GM23338 (cell line): ENCODE data around the gene NDUFB2. TPM values are rescaled to one million over a fixed set of nuclear protein-coding genes. Genes with fewer than 3 reads are reported as not detected.
A peak's percentile ranks its signal among the peaks of the same experiment; 100 is the strongest.

ENCODE experiments used
- ATAC-seq: fragments of 200-7000 bp; cut with Tn5 transposase; 3 replicates; pipeline ENCODE4 v1.9.1; 2020
- DNase-seq: peaks from one replicate; pipeline ENCODE4 v3.0.0-alpha.2; 2015; ENCODE audit warnings: low spot score
- H2AFZ ChIP-seq: fragments of 200-600 bp; sonication (generic); 2 replicates; pipeline ENCODE4 v1.8.0; 2016; ENCODE audit warnings: antibody characterized with exemption, mild to moderate bottlenecking, moderate library complexity
- H3F3A ChIP-seq: fragments of 200-600 bp; sonication (generic); replicated peaks from 2 replicates; pipeline ENCODE4 v1.8.0; 2017; ENCODE audit warnings: antibody characterized with exemption, mixed run types, low read depth
- H3K27ac ChIP-seq: fragments of 200-600 bp; sonication (generic); 2 replicates; pipeline ENCODE4 v1.6.1; 2016; ENCODE audit warnings: low read depth
- H3K27me3 ChIP-seq: fragments of 200-600 bp; sonication (generic); 2 replicates; pipeline ENCODE4 v1.8.0; 2016; ENCODE audit warnings: mild to moderate bottlenecking, mixed run types, moderate library complexity; ENCODE audit not compliant: insufficient read depth
- H3K36me3 ChIP-seq: fragments of 200-600 bp; sonication (generic); 2 replicates; pipeline ENCODE4 v1.8.0; 2016; ENCODE audit warnings: mild to moderate bottlenecking; ENCODE audit not compliant: insufficient read depth
- H3K4me1 ChIP-seq: fragments of 200-600 bp; sonication (generic); 2 replicates; pipeline ENCODE4 v1.8.0; 2016; ENCODE audit warnings: mild to moderate bottlenecking, moderate library complexity; ENCODE audit not compliant: insufficient read depth
- H3K4me2 ChIP-seq: fragments of 200-600 bp; sonication (generic); 2 replicates; pipeline ENCODE4 v1.7.1; 2017; ENCODE audit warnings: mixed run types
- H3K4me3 ChIP-seq: fragments of 200-600 bp; sonication (generic); 2 replicates; pipeline ENCODE4 v1.6.1; 2016; ENCODE audit warnings: mixed run types
- H3K79me2 ChIP-seq: fragments of 200-600 bp; sonication (generic); replicated peaks from 2 replicates; pipeline ENCODE4 v1.8.0; 2017; ENCODE audit warnings: mild to moderate bottlenecking; ENCODE audit not compliant: insufficient read depth
- H3K9me2 ChIP-seq: fragments of 200-600 bp; sonication (generic); 2 replicates; pipeline ENCODE4 v1.8.0; 2017; ENCODE audit not compliant: insufficient read depth
- H4K20me1 ChIP-seq: fragments of 200-600 bp; sonication (generic); replicated peaks from 2 replicates; pipeline ENCODE4 v1.8.0; 2017; ENCODE audit warnings: mild to moderate bottlenecking; ENCODE audit not compliant: insufficient read depth
- H3K27ac Mint-ChIP-seq: 2 replicates; pipeline ENCODE4 v1.8.0; 2020; ENCODE audit warnings: inconsistent platforms, mild to moderate bottlenecking, moderate library complexity, mixed read lengths
- H3K27me3 Mint-ChIP-seq: 3 replicates; pipeline ENCODE4 v1.8.0; 2022; ENCODE audit warnings: low read depth, mild to moderate bottlenecking, moderate library complexity, mixed read lengths, inconsistent platforms; ENCODE audit not compliant: insufficient read depth, poor library complexity
- H3K36me3 Mint-ChIP-seq: 3 replicates; pipeline ENCODE4 v1.8.0; 2021; ENCODE audit warnings: low read depth, mild to moderate bottlenecking, inconsistent platforms, moderate library complexity, mixed read lengths
- H3K4me1 Mint-ChIP-seq: 3 replicates; pipeline ENCODE4 v1.8.0; 2020; ENCODE audit warnings: mild to moderate bottlenecking, inconsistent platforms, mixed read lengths
- H3K4me3 Mint-ChIP-seq: 3 replicates; pipeline ENCODE4 v1.8.0; 2021; ENCODE audit warnings: moderate library complexity, mild to moderate bottlenecking, inconsistent platforms, mixed read lengths
- H3K9me3 Mint-ChIP-seq: 3 replicates; pipeline ENCODE4 v1.8.0; 2020; ENCODE audit warnings: moderate library complexity, mild to moderate bottlenecking, inconsistent platforms, mixed read lengths
- CREB1 ChIP-seq: fragments of 250-450 bp; sonication (Bioruptor Pico); IDR thresholded peaks from 2 replicates; pipeline ENCODE4 v1.5.0; 2020; ENCODE audit warnings: low read depth, mild to moderate bottlenecking, moderate library complexity
- CTCF ChIP-seq, 2 experiments: fragments of 200-600 bp in 1 of 2; sonication (generic) in 1 of 2; conservative IDR thresholded peaks; 2 replicates each; pipeline versions ENCODE4 v1.5.1 to v1.6.1; 2016 to 2017; ENCODE audit warnings: antibody characterized with exemption in 2 of 2, low read depth in 2 of 2, mild to moderate bottlenecking in 2 of 2, moderate library complexity in 1 of 2
- ETS1 ChIP-seq: IDR thresholded peaks from 2 replicates; pipeline ENCODE4 v1.6.1; 2016; ENCODE audit warnings: antibody characterized with exemption
- NANOG ChIP-seq: IDR thresholded peaks from 2 replicates; pipeline ENCODE4 v1.6.1; 2016; ENCODE audit warnings: antibody characterized with exemption, borderline replicate concordance
- POLR2AphosphoS5 ChIP-seq: IDR thresholded peaks from 2 replicates; pipeline ENCODE4 v1.6.1; 2016; ENCODE audit warnings: antibody characterized with exemption, low read depth
- REST ChIP-seq: IDR thresholded peaks from one replicate; pipeline ENCODE4 v1.6.1; 2018; ENCODE audit warnings: antibody characterized with exemption; ENCODE audit not compliant: unreplicated experiment
- STAT1 ChIP-seq: IDR thresholded peaks from one replicate; pipeline ENCODE4 v1.6.1; 2016; ENCODE audit warnings: antibody characterized with exemption; ENCODE audit not compliant: unreplicated experiment
- ZNF114 ChIP-seq: fragments of 250-450 bp; sonication (Bioruptor Pico); IDR thresholded peaks from 2 replicates; pipeline ENCODE4 v1.5.0; 2020; ENCODE audit warnings: mild to moderate bottlenecking, moderate library complexity
- polyA plus RNA-seq: library from polyadenylated mRNA; unstranded; fragments of >200 nt; fragmentation: Nextera tagmentation; extraction: Ambion mirVana; gene quantifications from 2 replicates; pipeline ENCODE4 v1.2.1, GENCODE V29; 2016
- total RNA-seq: library from RNA; depleted of rRNA; stranded (reverse); fragments of >200 nt; shearing (Covaris generic); gene quantifications from 2 replicates; pipeline ENCODE4 v1.2.3, GENCODE V29; 2014

NDUFB2 gene
- total and polyA plus RNA-seq, 2 experiments from 2014 or later = 306 to 382 TPM

- Histone ChIP-seq H3K9me2 (no peaks in the 10 kb centered on the region), H3K4me3 (no peak overlapping the region), H3K27me3 (0 out of 2 replicates have a peak, but pooled peaks cover 5% of the 10 kb centered on the region), H3K4me2 (no peak overlapping the region), H3K4me1 (peaks cover 25% of the 10 kb centered on the region), H3K27ac (no peak overlapping the region), H3F3A (0 out of 2 replicates have a peak, but pooled peaks cover 3% of the 10 kb centered on the region), H2AFZ (no peak overlapping the region), H3K36me3 (no peaks in the 10 kb centered on the region), H3K79me2 (no peaks in the 10 kb centered on the region), H4K20me1 (peaks cover 6% of the 10 kb centered on the region; the same call in 1 of the 2 replicates)
- Mint-ChIP-seq H3K27me3 (peaks cover 24% of the 10 kb centered on the region), H3K9me3 (no peaks in the 10 kb centered on the region; the same call in 2 of the 3 replicates), H3K27ac (no peak overlapping the region), H3K36me3 (no peaks in the 10 kb centered on the region; the same call in 2 of the 3 replicates), H3K4me3 (no peak overlapping the region; the same call in 2 of the 3 replicates), H3K4me1 (peaks cover 17% of the 10 kb centered on the region)
- ATAC-seq = peak; percentile 11
- peak; percentile 75 for DNase-seq
- peak; percentile 72 to 94 for TF ChIP-seq CTCF (conservative IDR thresholded peaks at IDR 0.05; ENCODE audit: low read depth in 2 of 2)
- no peak for TF ChIP-seq NANOG
- no peak for TF ChIP-seq ZNF114 (CRISPR knock-in tag)
These were observed 21.4 kb upstream of the NDUFB2 start for GRCh38 chr7:140674899-140675701.

- no peak overlapping the region for H3K4me3 ChIP-seq
- no peak overlapping the region for H3K27ac Mint-ChIP-seq
- H3K79me2 ChIP-seq = no peaks in the 10 kb centered on the region
- no peak overlapping the region for H3K4me2 ChIP-seq
- H4K20me1 ChIP-seq = peaks cover 6% of the 10 kb centered on the region; the same call in 1 of the 2 replicates
- peaks cover 2% of the 10 kb centered on the region; the same call in 1 of the 3 replicates for H3K36me3 Mint-ChIP-seq
- H2AFZ ChIP-seq = no peak overlapping the region
- H3K27me3 ChIP-seq = 0 out of 2 replicates have a peak, but pooled peaks cover 5% of the 10 kb centered on the region
- H3K27me3 Mint-ChIP-seq = peaks cover 22% of the 10 kb centered on the region
- ATAC-seq (no peak), DNase-seq (no peak)
- no peaks in the 10 kb centered on the region; the same call in 1 of the 2 replicates for H3K36me3 ChIP-seq
- H3K9me3 Mint-ChIP-seq = no peaks in the 10 kb centered on the region; the same call in 2 of the 3 replicates
- no peaks in the 10 kb centered on the region for H3K9me2 ChIP-seq
- no peak overlapping the region for H3K27ac ChIP-seq
- TF ChIP-seq CREB1 (CRISPR knock-in tag) = no peak
- H3F3A ChIP-seq = 0 out of 2 replicates have a peak, but pooled peaks cover 3% of the 10 kb centered on the region
- H3K4me1 ChIP-seq = peaks cover 20% of the 10 kb centered on the region
- no peak overlapping the region for H3K4me3 Mint-ChIP-seq
- peaks cover 14% of the 10 kb centered on the region for H3K4me1 Mint-ChIP-seq
These were observed 20.8 kb upstream of the NDUFB2 start for GRCh38 chr7:140675726-140676125.

DNA sequence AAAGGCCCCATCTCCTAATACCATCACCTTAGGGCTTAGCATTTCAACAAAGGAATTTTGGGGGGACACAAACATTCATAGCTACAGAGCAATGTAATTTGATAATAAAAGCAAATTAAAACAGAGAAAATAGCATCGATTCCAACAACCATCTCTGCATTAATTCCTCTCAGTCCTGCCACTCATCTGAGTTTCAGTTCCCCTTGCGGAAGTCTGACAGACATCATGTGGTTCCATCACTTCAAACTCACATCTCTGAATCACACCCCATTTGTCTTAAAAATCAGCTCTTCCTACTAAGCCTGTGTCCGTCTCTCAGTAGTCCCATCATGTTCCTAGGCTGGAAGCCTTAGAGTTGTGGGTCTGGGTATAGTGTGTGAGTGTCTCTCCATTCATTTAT is 20.2 kb upstream of the NDUFB2 start:
- Histone ChIP-seq H4K20me1 (peaks cover 6% of the 10 kb centered on the region; the same call in 1 of the 2 replicates), H3K27ac (no peak overlapping the region), H3K9me2 (no peaks in the 10 kb centered on the region), H3K36me3 (no peaks in the 10 kb centered on the region; the same call in 1 of the 2 replicates), H2AFZ (no peak overlapping the region), H3K4me1 (peaks cover 18% of the 10 kb centered on the region), H3F3A (0 out of 2 replicates have a peak, but pooled peaks cover 3% of the 10 kb centered on the region), H3K4me3 (no peak overlapping the region), H3K79me2 (no peaks in the 10 kb centered on the region), H3K4me2 (no peak overlapping the region), H3K27me3 (0 out of 2 replicates have a peak, but pooled peaks cover 5% of the 10 kb centered on the region)
- ATAC-seq (no peak), DNase-seq (no peak)
- Mint-ChIP-seq H3K36me3 (peaks cover 5% of the 10 kb centered on the region; the same call in 1 of the 3 replicates), H3K4me3 (no peak overlapping the region), H3K27ac (no peak overlapping the region), H3K27me3 (peaks cover 16% of the 10 kb centered on the region), H3K9me3 (no peaks in the 10 kb centered on the region; the same call in 2 of the 3 replicates), H3K4me1 (peaks cover 14% of the 10 kb centered on the region)
- no peak for TF ChIP-seq CTCF (conservative IDR thresholded peaks at IDR 0.05; ENCODE audit: low read depth in 2 of 2)
- no peak for TF ChIP-seq REST
- TF ChIP-seq STAT1 = no peak
- no peak for TF ChIP-seq ETS1
- TF ChIP-seq NANOG = no peak
- no peak for TF ChIP-seq POLR2AphosphoS5
- TF ChIP-seq CREB1 (CRISPR knock-in tag) = no peak
